ENCODE results near the gene ADO.

GRCh38 chr10:62843600-62843999 is 39.1 kb downstream of the ADO start:
- no peak for TF ChIP-seq EZH2phosphoT487 (IDR thresholded peaks at IDR 0.05; ENCODE audit: low read depth)
- TF ChIP-seq CTCF (IDR thresholded peaks at IDR 0.05; ENCODE audit: low read depth, low read length) = no peak

Data from OCI-LY3 (cell line).